Inflammatory macrophage (primary cell): ENCODE measurements around the gene GPR137.
A peak's percentile ranks its signal among the peaks of the same experiment; 100 is the strongest.

Experiments
- DNase-seq, 2 donors: peaks; one replicate each; pipeline ENCODE4 v3.0.0-alpha.2; 2020 to 2022

The GPR137 gene

DNA sequence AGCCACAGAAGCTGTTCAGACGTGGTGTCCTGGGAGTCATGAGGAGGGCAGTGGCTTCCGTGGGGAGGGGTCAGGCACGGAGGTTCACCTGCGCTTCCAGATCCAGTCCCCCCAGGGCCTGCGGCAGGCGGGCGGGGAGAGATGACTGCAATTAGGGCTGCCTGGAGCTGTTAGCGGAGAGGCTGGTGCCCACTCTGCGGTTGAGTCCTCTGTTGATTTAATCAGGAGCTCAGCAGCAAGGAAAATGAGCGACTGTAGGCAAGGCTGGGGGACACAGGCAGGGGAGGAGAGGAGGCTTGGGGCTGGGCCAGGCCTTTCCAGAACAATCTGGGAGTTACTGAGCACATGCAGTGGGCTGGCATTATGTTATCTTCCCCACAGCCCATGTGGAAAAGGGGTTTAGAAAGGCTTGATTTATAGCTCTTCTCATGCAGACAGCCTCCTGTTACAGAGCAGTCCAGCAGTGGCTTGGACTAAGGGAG is 21.2 kb upstream of the GPR137 start:
- no peak for DNase-seq

- no peak for DNase-seq
These were observed 20.2 kb upstream of the GPR137 start for GRCh38 chr11:64265176-64266160.

DNA sequence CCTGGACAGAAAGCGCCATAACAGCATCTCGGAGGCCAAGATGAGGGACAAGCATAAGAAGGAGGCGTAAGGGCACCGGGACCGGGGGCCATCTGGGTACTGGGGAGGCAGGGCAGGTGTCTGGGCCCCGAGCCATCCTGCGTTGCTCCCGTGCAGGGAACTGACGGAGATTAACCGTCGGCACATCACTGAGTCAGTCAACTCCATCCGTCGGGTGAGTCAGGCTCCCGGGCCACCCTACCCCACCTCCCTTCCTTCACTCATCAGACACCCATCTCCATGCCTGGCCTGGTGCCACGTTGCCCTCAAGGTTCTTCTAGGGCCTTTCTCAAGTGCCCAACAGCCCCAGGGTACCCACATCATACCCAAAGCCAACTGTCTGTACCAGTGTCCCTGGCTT is 19.3 kb upstream of the GPR137 start:
- no peak for DNase-seq

DNA sequence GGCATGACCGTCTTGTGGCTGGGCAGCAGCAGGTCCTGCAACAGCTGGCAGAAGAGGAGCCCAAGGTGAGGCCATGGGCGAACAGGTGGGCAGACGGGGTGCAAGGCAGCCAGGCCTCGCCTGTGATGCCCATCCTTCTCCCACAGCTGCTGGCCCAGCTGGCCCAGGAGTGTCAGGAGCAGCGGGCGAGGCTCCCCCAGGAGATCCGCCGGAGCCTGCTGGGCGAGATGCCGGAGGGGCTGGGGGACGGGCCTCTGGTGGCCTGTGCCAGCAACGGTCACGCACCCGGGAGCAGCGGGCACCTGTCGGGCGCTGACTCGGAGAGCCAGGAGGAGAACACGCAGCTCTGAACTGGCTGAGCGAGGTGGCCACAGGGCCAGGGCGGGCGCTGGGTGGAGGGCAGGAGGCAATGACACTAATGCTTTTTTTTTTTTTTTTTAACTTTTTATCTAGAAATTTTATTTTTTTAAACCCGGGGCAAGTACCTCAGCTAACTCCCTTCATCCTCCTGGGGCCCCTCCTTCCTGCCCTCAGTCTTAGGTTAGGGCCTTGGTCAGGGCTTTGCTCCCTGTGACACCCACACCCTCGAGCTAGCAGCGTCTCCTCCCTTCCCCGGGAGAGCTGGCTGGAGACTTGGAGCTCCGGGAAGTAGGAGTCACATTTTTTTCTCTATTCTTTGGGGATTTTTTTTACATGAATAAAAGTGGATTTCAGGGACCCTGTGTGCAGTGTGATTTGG is 18.3 kb upstream of the GPR137 start:
- DNase-seq, result no peak

- DNase-seq, result peak; percentile 59
These were observed 17.4 kb upstream of the GPR137 start for GRCh38 chr11:64268025-64268892.

DNA sequence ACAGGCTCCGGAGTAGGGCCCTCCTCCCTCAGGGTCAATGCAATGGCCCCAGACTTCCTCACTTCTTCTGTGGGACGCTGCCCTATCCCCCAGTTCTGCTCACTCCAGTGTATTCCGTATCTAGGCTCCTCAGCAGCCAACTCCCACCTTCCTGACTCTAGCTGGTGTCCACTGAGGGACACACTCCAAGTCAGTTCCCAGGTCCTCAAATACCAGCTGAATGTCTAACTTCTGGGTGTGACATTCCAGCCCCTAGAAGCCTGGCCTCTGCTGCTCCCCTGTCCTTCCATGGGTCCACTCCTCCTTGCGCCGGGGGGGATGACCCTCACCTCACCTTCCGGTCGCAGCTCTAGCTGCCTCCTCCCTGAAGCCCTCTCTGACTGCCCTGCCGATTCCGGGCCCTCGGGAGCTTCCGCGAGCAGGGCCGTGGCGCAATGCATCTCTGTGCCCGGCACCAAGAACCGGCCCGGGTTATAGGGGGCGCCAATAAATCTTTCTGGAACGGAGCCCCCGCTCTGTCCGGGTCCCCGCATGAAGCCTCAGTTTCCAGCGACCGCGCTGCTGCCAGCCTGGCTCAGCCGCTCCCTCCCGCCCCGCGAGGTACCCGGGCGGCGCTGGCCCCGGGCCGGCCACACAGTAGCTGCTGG is 16.6 kb upstream of the GPR137 start:
- peak; percentile 77 to 83 for DNase-seq

GRCh38 chr11:64269540-64270220 is 16.0 kb upstream of the GPR137 start:
- peak; percentile 100 for DNase-seq

GRCh38 chr11:64275031-64275800 is 10.4 kb upstream of the GPR137 start:
- no peak for DNase-seq

DNA sequence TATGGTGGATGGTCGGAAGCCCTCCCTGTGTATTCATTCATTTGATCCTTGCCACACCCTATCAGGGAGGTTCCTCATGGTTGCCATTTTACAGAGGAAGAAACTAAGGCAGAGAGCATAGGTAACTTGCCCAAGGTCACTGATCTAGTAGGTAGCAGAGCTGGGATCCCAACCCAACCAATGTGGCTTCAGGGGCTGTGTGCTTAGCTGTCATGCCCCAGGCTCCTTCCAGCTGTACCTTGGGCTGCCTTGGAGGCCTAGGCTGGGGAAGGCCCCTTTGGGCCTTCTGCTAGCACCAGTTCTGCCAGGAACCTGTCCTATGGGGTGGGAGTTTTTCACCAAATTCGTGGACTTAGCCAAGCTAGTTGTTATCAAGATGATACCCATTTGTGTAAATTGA is 9.8 kb upstream of the GPR137 start:
- DNase-seq, result no peak

- DNase-seq, result peak in 1 of 2 donors; percentile 18
These were observed 8.8 kb upstream of the GPR137 start for GRCh38 chr11:64276653-64277431.

DNA sequence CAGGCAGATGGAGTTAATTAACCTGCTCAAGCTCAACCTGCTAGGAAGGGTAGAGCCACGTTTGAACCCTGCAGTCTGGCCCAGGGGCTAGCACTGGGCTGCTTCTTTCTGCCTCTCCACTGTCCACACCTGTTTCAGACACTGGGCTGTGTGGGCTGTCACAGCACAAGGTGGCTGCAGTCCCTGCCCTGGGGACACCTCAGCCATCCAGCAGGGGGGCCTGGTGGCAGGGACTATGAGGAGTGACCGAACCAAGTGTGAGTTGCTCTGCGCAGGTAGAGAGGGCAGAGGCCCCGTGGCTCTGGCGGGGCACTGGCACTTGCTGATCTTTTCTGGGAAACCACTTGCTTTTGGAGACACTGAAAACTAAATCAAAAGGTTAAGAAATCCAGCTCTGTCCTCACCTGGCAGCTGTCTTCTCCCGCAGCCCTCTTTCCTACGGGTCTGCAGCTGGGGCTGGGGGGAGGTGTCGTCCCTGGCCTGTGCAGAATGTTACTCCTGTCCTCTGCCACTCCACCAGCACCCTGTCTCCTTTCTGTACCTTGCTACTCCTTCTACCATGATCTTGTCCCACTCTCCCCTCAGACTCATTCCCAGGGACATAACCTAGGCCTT is 7.0 kb upstream of the GPR137 start:
- DNase-seq, result no peak

GRCh38 chr11:64281957-64282770 is 3.5 kb upstream of the GPR137 start:
- no peak for DNase-seq

DNA sequence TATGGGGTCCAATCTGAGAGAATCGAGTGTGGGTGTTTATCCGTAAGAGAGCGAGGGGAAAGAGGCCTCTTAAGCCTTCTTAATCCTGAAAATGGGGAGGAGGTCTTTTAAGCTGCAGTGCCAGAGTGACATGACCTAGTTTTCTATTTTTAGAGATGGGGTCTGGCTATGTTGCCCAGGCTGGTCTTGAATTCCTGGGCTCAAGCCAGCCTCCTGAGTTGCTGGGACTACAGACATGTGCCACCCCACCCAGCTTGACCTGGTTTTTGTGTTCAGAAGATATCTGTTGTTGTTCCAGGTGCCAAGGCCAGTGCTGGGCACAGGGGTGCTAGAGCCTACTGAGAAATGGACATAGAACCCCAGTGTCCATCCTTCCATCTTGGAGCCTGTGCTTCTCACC is 2.6 kb upstream of the GPR137 start:
- no peak for DNase-seq

DNA sequence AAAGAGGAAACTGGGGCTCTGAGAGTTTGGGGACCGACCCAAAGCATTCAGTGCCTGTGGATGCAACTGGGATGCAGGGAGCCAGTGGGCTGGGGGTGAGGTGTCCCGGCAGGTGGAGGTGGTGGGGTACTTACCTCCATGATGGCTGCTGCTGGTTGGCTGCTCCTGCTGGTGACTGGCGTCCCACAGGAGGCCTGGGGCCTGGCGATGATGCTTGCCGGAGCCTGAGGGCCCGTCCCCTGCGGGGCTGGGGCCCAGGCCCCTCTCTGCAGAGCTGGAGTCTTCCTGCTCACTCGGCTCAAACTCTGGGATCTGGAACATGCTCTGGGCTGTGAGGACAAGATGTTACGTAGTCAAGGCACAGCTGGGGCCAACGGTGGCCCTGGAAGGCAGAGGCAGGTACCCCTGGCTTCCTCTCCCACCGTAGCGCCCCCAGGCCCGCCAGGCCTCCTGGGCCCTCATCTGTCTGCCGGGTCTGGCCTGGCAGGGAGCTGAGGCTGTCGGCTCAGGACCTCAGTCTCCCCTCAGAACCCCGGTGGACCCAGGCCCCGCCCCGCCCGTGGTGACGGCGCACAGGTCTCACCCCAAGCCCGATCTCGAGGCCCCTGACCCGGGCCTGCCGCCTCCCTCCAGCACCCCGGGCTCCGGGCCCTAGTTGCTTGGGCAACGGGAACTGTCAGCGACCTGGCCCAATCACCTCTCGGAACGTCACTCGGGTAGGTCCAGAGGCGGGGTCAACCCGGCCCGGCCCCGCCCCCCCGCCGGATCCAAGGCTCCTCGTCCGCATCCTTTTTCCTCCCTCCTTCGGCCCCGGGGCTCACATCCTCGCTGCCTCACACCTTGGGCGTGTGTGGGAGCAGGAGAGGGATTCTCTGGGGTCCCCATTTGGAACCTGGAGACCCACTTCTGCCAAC is 1.3 kb upstream of the GPR137 start, which contains the start of gene BAD:
BAD (minus strand) TSS at position 618 of the 914 bp plus-strand sequence; CDS start at position 321, 297 bp downstream.
- DNase-seq, result peak; percentile 92 to 94

DNA sequence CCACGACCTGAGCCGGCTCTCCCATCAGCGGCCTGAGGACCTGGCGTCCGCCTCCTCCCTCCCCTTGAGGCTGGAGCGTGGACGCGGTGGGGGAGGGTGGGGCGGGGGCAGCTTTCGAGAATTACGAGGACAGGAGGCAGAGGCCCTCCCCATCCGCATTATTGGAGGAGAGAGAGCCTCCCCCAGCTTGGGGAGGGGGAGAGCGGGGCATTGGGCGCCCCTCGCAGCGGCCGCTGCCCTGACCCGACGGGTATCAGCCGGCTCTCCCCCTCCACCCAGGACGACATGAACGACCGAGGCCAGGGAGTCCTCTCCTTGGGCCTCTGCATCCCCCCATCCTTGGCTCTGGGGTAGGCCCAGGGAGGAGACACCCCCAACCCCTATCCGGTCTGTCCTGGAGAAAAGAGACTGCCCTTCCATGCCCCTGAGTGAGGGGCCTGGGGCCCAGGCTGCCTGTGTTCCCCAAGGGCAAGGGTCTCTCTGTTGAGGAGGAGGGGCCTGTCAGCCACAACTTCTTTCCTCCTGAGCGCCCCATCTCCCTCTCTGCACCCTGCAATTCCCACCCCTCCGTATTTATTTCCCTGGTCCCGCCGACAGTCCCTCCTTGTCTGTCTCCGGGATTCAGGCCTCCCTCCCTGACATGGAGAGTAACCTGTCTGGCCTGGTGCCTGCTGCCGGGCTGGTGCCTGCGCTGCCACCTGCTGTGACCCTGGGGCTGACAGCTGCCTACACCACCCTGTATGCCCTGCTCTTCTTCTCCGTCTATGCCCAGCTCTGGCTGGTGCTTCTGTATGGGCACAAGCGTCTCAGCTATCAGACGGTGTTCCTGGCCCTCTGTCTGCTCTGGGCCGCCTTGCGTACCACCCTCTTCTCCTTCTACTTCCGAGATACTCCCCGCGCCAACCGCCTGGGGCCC is 495 bp downstream of the GPR137 start:
- no peak for DNase-seq

DNA sequence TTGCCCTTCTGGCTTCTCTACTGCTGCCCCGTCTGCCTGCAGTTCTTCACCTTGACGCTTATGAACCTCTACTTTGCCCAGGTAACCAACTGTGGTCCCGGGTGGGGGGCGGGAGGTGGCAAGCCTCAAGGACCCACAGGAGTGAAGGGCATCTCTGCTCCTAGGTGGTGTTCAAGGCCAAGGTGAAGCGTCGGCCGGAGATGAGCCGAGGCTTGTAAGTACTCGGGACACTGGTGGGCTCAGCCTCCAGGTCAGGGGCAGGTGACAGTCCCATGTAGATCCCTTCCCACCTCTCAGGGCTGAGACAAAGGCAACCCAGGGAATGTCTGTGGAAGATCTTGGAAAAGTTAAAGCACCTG is 1.1 kb downstream of the GPR137 start:
- DNase-seq, result no peak
